HCT116 (cell line): ENCODE results near the gene BLOC1S6. TPM values are rescaled to one million over a fixed set of nuclear protein-coding genes. Genes with fewer than 3 reads are reported as not detected.

ENCODE experiments used
- ATAC-seq: fragments of 200-7000 bp; cut with Tn5 transposase; 2 replicates; pipeline ENCODE4 v1.9.1; 2020; ENCODE audit warnings: mild to moderate bottlenecking, moderate library complexity
- BruUV-seq: library from RNA; stranded (reverse); fragments of 400-500 nt; replicated peaks from 2 replicates; lab custom pipeline; 2021; lab: Mats Ljungman, UMichigan
- CTCF ChIA-PET: fragments of 300-600 bp; sonication (Branson Sonifier 250); formaldehyde crosslinking; loops from one replicate; lab custom pipeline; 2021; ENCODE audit warnings: antibody characterized with exemption; lab: Charles Lee
- POLR2A ChIA-PET: fragments of 300-600, 350-600 bp; sonication (Branson Sonifier 250); formaldehyde crosslinking; loops from one replicate; lab custom pipeline; 2021; ENCODE audit warnings: antibody characterized with exemption; lab: Charles Lee
- RAD21 ChIA-PET, 2 experiments: fragments of 300-600 bp; sonication (Branson Sonifier 250); formaldehyde crosslinking; loops; one replicate each; lab custom pipeline; 2023; ENCODE audit warnings: low total read pairs in 2 of 2; ENCODE audit not compliant: uncharacterized antibody in 2 of 2, unreplicated experiment in 2 of 2, low non-redundant PET in 1 of 2; lab: Charles Lee
- DNase-seq: peaks from one replicate; pipeline ENCODE4 v3.0.0-alpha.2; 2010; ENCODE audit warnings: low read depth, low spot score
- H2AFZ ChIP-seq: fragments of 200-600 bp; shearing (Covaris generic), sonication (generic); 2 replicates; pipeline ENCODE4 v1.6.1; 2017; ENCODE audit warnings: low read depth, mixed run types, mixed read lengths, antibody characterized with exemption, low read length; ENCODE audit not compliant: poor library complexity, severe bottlenecking
- H3K27ac ChIP-seq: 2 replicates; pipeline ENCODE4 v1.5.1; 2012; ENCODE audit warnings: low read depth, low read length
- H3K27me3 ChIP-seq: fragments of 200-600 bp; sonication (generic); 2 replicates; pipeline ENCODE4 v1.6.1; 2016; ENCODE audit warnings: mixed run types, low read length, mixed read lengths; ENCODE audit not compliant: insufficient read depth
- H3K36me3 ChIP-seq, 2 experiments: fragments of 200-500 bp in 1 of 2; fragments of 200-600 bp in 1 of 2; sonication (Bioruptor generic) in 1 of 2; sonication (generic) in 1 of 2; 2 replicates each; pipeline versions ENCODE4 v1.5.1 to v1.6.1; 2014 to 2016; ENCODE audit warnings: low read length in 2 of 2, inconsistent platforms in 1 of 2, mixed read lengths in 1 of 2, mixed run types in 1 of 2; ENCODE audit not compliant: insufficient read depth in 2 of 2, control insufficient read depth in 1 of 2
- H3K4me1 ChIP-seq, 2 experiments: fragments of 200-600 bp in 1 of 2; sonication (generic) in 1 of 2; 2 replicates each; pipeline versions ENCODE4 v1.5.1 to v1.6.1; 2012 to 2017; ENCODE audit warnings: low read length in 2 of 2, inconsistent platforms in 1 of 2, mild to moderate bottlenecking in 1 of 2, mixed read lengths in 1 of 2, mixed run types in 1 of 2, moderate library complexity in 1 of 2; ENCODE audit not compliant: insufficient read depth in 2 of 2, control insufficient read depth in 1 of 2
- H3K4me2 ChIP-seq: fragments of 200-600 bp; sonication (generic); 2 replicates; pipeline ENCODE4 v1.6.1; 2017; ENCODE audit warnings: mixed run types, low read length, mixed read lengths
- H3K4me3 ChIP-seq, 2 experiments: fragments of 200-600 bp in 1 of 2; sonication (generic) in 1 of 2; replicated peaks in 1 of 2; 2 replicates each; pipeline ENCODE4 v1.5.1; 2011 to 2016; ENCODE audit warnings: low read length in 2 of 2, control low read depth in 1 of 2, low read depth in 1 of 2, mild to moderate bottlenecking in 1 of 2, mixed read lengths in 1 of 2, mixed run types in 1 of 2
- H3K79me2 ChIP-seq: fragments of 200-600 bp; sonication (generic); 2 replicates; pipeline ENCODE4 v1.6.1; 2017; ENCODE audit warnings: mild to moderate bottlenecking, mixed run types, low read length, moderate library complexity, mixed read lengths; ENCODE audit not compliant: insufficient read depth
- H3K9ac ChIP-seq: fragments of 200-600 bp; sonication (generic); 2 replicates; pipeline ENCODE4 v1.6.1; 2016; ENCODE audit warnings: low read length, mixed read lengths
- H3K9me2 ChIP-seq: fragments of 200-600 bp; sonication (generic), shearing (Covaris generic); 2 replicates; pipeline ENCODE4 v1.6.1; 2017; ENCODE audit warnings: mixed run types, mild to moderate bottlenecking, moderate library complexity; ENCODE audit not compliant: insufficient read depth
- H3K9me3 ChIP-seq, 2 experiments: fragments of 200-500 bp in 1 of 2; fragments of 200-600 bp in 1 of 2; sonication (Bioruptor generic) in 1 of 2; sonication (generic) in 1 of 2; 2 replicates each; pipeline ENCODE4 v1.6.1; 2014 to 2017; ENCODE audit warnings: low read length in 2 of 2, mixed read lengths in 2 of 2, inconsistent platforms in 1 of 2, low read depth in 1 of 2, mild to moderate bottlenecking in 1 of 2, mixed run types in 1 of 2, moderate library complexity in 1 of 2; ENCODE audit not compliant: control insufficient read depth in 1 of 2, insufficient read depth in 1 of 2
- H4K20me1 ChIP-seq: fragments of 200-600 bp; sonication (generic), shearing (Covaris generic); 2 replicates; pipeline ENCODE4 v1.6.1; 2017; ENCODE audit warnings: mixed run types, mild to moderate bottlenecking, moderate library complexity; ENCODE audit not compliant: insufficient read depth
- CBX3 ChIP-seq: IDR thresholded peaks from 2 replicates; pipeline ENCODE4 v1.6.1; 2012; ENCODE audit warnings: low read depth
- ELF1 ChIP-seq: IDR thresholded peaks from 2 replicates; pipeline ENCODE4 v1.6.1; 2012; ENCODE audit warnings: low read depth, borderline replicate concordance
- FOSL1 ChIP-seq: IDR thresholded peaks from 2 replicates; pipeline ENCODE4 v1.6.1; 2012; ENCODE audit warnings: low read depth
- POLR2A ChIP-seq: IDR thresholded peaks from 2 replicates; pipeline ENCODE4 v1.7.0; 2011; ENCODE audit warnings: borderline replicate concordance; ENCODE audit not compliant: insufficient read depth, insufficient read length; ENCODE audit errors: extremely low read depth
- POLR2AphosphoS5 ChIP-seq: IDR thresholded peaks from 2 replicates; pipeline ENCODE4 v1.6.1; 2011; ENCODE audit warnings: mild to moderate bottlenecking, low read depth, low read length, moderate library complexity
- REST ChIP-seq: IDR thresholded peaks from 2 replicates; pipeline ENCODE4 v1.6.1; 2012; ENCODE audit warnings: low read depth
- TCF7L2 ChIP-seq: IDR thresholded peaks from 2 replicates; pipeline ENCODE4 v1.7.0; 2011; ENCODE audit warnings: borderline replicate concordance, inconsistent platforms; ENCODE audit not compliant: insufficient read depth, insufficient read length; ENCODE audit errors: extremely low read depth
- YY1 ChIP-seq: IDR thresholded peaks from 2 replicates; pipeline ENCODE4 v1.6.1; 2011; ENCODE audit warnings: low read length, low read depth, moderate library complexity, mild to moderate bottlenecking; ENCODE audit not compliant: insufficient replicate concordance; ENCODE audit errors: extremely low read depth
- ZBTB33 ChIP-seq: IDR thresholded peaks from 2 replicates; pipeline ENCODE4 v1.6.1; 2011; ENCODE audit warnings: mild to moderate bottlenecking, low read length, moderate library complexity; ENCODE audit not compliant: insufficient replicate concordance; ENCODE audit errors: extremely low read depth
- ZFX ChIP-seq: fragments of 450-650 bp; IDR thresholded peaks from 2 replicates; pipeline ENCODE4 v1.6.1; 2017
- intact Hi-C: fragments of 100-400 bp; cut with micrococcal nuclease; formaldehyde crosslinking; loops from 2 replicates; pipeline ENCODE4 v1.10.0; 2022
- total RNA-seq: library from RNA; stranded (reverse); gene quantifications from one replicate; pipeline ENCODE4 v1.2.1, GENCODE V29; 2021; ENCODE audit not compliant: unreplicated experiment

BLOC1S6 gene
- total RNA-seq, 1 experiment from 2014 or later: 40.7 TPM

DNA sequence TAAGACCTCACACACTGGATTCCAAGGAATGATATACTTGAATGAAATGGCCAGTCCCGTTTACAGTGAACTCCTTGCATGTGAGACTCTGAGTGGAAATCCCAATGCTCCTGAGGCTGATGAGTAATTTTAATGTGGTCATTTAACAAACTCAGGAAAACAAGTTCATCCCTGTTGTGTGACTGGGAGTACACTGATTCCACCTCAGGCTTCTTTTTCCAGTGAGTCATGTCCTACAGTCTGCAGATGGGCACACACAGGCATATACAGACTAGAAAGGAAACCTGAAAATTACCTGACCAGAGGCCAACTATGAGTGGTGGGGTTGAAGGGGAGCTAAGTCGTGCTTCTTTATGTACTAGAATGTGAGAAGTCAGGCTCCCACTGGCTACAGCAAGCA is 53.4 kb downstream of the BLOC1S6 start (continued):
- no peak for TF ChIP-seq POLR2AphosphoS5

DNA sequence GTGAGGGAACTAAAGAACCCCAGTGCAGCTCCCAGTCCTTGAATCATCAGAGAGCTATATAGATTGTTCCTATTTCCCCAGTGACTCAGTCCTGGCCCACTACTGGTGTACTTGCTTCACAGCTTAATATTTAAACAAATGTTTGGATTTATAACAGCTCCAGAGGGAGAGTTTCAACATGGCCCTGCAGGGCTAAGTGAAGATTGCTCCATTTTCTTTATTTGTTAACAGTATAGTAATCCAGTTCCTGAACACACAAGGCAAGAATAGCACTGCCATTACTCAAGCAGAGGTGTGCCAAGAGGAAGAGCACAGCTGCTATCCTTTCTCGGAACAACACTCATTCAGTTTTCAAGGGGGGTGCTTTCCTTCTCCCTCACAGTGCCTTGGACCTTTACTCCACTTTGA is 54.2 kb downstream of the BLOC1S6 start:
- POLR2A ChIA-PET: no interaction called here
- no peak overlapping the region for H3K27ac ChIP-seq
- no peaks in the 10 kb centered on the region for H3K79me2 ChIP-seq
- no peaks in the 10 kb centered on the region for H3K27me3 ChIP-seq
- H3K4me1 ChIP-seq: peaks cover 0 to 26% of the 10 kb centered on the region in 2 experiments; a peak in 2 of 4 replicates
- H3K9me3 ChIP-seq: no peaks in the 10 kb centered on the region
- H3K9ac ChIP-seq: no peak overlapping the region
- intact Hi-C loops: no loop called here
- peak overlapping the region; percentile 7 for H3K4me2 ChIP-seq
- peak; percentile 64; the same call in 1 of the 2 replicates for ATAC-seq
- peak; percentile 16; the same call in 1 of the 2 replicates for TF ChIP-seq FOSL1
- no peak for TF ChIP-seq POLR2A
- no peak for TF ChIP-seq POLR2AphosphoS5
- CTCF ChIA-PET: no interaction called here
- no peak overlapping the region for H2AFZ ChIP-seq
- RAD21 ChIA-PET: no interaction called here
- BruUV-seq: no TSS peak
- no peaks in the 10 kb centered on the region for H3K36me3 ChIP-seq
- H4K20me1 ChIP-seq: no peaks in the 10 kb centered on the region
- no peak for DNase-seq
- H3K4me3 ChIP-seq: no peak overlapping the region
- H3K9me2 ChIP-seq: no peaks in the 10 kb centered on the region

DNA sequence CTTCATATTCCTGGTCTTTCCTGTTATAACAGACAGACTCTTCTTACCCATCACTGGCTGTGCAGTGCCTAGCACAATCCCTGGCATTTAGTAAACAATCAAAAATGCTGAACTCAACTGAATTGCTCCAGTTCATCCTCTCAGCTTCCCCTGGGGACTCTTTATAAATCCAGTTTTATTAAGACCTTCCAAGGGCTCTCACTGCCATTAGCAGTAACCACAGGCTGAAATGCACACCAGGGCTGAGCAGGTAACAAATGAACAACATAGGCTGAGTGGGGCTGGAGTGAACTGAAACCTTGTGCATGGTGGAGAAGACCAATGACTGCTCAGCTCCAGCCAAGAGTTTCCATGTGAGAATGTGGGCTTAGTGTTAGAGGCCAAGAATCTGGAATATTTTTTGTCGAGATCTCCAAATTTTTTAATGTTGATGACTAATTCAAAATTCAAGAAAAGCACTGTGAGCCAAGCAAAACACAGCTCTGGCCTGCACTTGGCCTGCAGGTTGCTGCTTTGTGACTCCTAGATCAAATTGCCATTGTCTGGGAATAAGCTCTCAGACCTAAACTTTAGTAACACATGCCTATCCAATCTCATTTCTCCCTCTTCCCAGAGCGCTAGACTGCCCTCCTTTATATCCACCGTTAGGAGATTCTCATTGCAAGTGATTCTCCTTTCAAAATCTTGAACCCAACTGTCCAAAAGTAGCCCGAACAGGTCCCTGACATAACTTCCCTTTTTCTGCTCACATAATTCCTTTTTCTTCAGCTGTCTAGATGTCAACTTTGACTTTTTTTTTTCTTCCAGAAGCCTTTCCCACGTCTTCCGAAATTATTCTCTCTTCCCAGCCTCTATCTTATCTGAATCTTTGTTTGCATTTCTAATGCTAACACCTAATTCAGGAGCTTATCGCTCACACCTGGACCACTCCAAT is 55.1 kb downstream of the BLOC1S6 start:
- H3K27me3 ChIP-seq: no peaks in the 10 kb centered on the region
- ATAC-seq (no peak), DNase-seq (no peak)
- no peaks in the 10 kb centered on the region for H3K9me2 ChIP-seq
- POLR2A ChIA-PET: no interaction called here
- no TSS peak for BruUV-seq
- no peak overlapping the region for H3K9ac ChIP-seq
- H3K36me3 ChIP-seq: no peaks in the 10 kb centered on the region
- no peaks in the 10 kb centered on the region for H3K79me2 ChIP-seq
- no peak overlapping the region for H3K4me3 ChIP-seq
- no peak overlapping the region for H3K27ac ChIP-seq
- CTCF ChIA-PET: no interaction called here
- peaks cover 0 to 26% of the 10 kb centered on the region in 2 experiments; a peak in 2 of 4 replicates for H3K4me1 ChIP-seq
- intact Hi-C loops: no loop called here
- H2AFZ ChIP-seq: no peak overlapping the region
- no peaks in the 10 kb centered on the region for H4K20me1 ChIP-seq
- H3K9me3 ChIP-seq: no peaks in the 10 kb centered on the region
- RAD21 ChIA-PET: no interaction called here
- H3K4me2 ChIP-seq: peak overlapping the region; percentile 7; the same call in 1 of the 2 replicates
- no peak for TF ChIP-seq TCF7L2
- TF ChIP-seq CBX3: no peak
- TF ChIP-seq ZFX: no peak
- TF ChIP-seq REST: no peak
- TF ChIP-seq YY1: no peak
- no peak for TF ChIP-seq POLR2A
- TF ChIP-seq ELF1: no peak
- no peak for TF ChIP-seq ZBTB33
